ENCODE measurements around the gene SOS2. TPM values are rescaled to one million over a fixed set of nuclear protein-coding genes. Genes with fewer than 3 reads are reported as not detected.

SOS2 gene
- total and polyA plus RNA-seq, 7 donors, result 19.4 to 55.1 (median 45.0) TPM

- Histone ChIP-seq H3K9me3 (no peaks in the 10 kb centered on the region), H3K36me3 (ENCODE audit: insufficient read depth in 1 of 2, low read depth in 1 of 2) (no peaks in the 10 kb centered on the region), H3K27me3 (ENCODE audit: insufficient read depth in 3 of 3, low read length in 2 of 3) (no peaks in the 10 kb centered on the region), H3K4me3 (no peak overlapping the region), H3K27ac (no peak overlapping the region), H3K4me1 (no peaks in the 10 kb centered on the region)
- no peak for TF ChIP-seq CTCF (IDR thresholded peaks at IDR 0.05)
- ATAC-seq (no peak), DNase-seq (no peak)
- intact Hi-C loops (cut with DNase I), result no loop called here
- WGBS, 3 donors, result 92 to 95% (median 92%) methylated on average over 8 of the region's 8 CpGs
Observed at GRCh38 chr14:50067723-50068495, 163.5 kb downstream of the SOS2 start.

Other genes with a start within 250 kb of the SOS2 start
- 1 to 10 TPM; 1.8 to 6.3 (median 3.3) TPM for gene VCPKMT, start 115.0 kb downstream of the SOS2 start, total RNA-seq
- gene VCPKMT, start 115.0 kb downstream of the SOS2 start, polyA plus RNA-seq, result 1 to 10 TPM; 4.6 to 8.2 (median 8.0) TPM
- gene L2HGDH, start 80.7 kb upstream of the SOS2 start, total RNA-seq, result 10 to 100 TPM in 3 of 4 donors, 1 to 10 TPM in 1; 9.3 to 10.9 (median 10.2) TPM
- 10 to 100 TPM in 1 of 3 donors, 1 to 10 TPM in 2; 3.5 to 10.4 (median 4.9) TPM for gene L2HGDH, start 80.7 kb upstream of the SOS2 start, polyA plus RNA-seq
- 10 to 100 TPM; 26.7 to 43.5 (median 35.1) TPM for gene DMAC2L, start 80.7 kb upstream of the SOS2 start, total RNA-seq
- 10 to 100 TPM; 21.7 to 36.6 (median 26.6) TPM for gene DMAC2L, start 80.7 kb upstream of the SOS2 start, polyA plus RNA-seq
- 1 to 10 TPM; 1.4 to 4.5 (median 2.0) TPM for gene CDKL1, start 165.3 kb upstream of the SOS2 start, total RNA-seq
- gene CDKL1, start 165.3 kb upstream of the SOS2 start, polyA plus RNA-seq, result 1 to 10 TPM in 2 of 3 donors, under 1 TPM in 1; 0.46 to 2.2 (median 2.0) TPM

Data from psoas muscle (tissue), 8 donors.